Epidermal melanocyte (primary cell): ENCODE data around the gene KLB.
A peak's percentile ranks its signal among the peaks of the same experiment; 100 is the strongest.

Experiments used
- DNase-seq: peaks from one replicate; pipeline ENCODE4 v3.0.0; 2011; ENCODE audit warnings: low spot score; ENCODE audit not compliant: insufficient read length

The KLB gene

GRCh38 chr4:39464886-39465501, 58.3 kb downstream of the KLB start:
- DNase-seq: no peak

- no peak for DNase-seq
Measured at GRCh38 chr4:39466747-39467146, 60.0 kb downstream of the KLB start.

GRCh38 chr4:39467464-39467863, 60.7 kb downstream of the KLB start:
- no peak for DNase-seq

- peak; percentile 17 for DNase-seq
Measured at GRCh38 chr4:39469429-39470077, 62.8 kb downstream of the KLB start.

GRCh38 chr4:39470402-39470801, 63.7 kb downstream of the KLB start:
- DNase-seq: no peak

DNA sequence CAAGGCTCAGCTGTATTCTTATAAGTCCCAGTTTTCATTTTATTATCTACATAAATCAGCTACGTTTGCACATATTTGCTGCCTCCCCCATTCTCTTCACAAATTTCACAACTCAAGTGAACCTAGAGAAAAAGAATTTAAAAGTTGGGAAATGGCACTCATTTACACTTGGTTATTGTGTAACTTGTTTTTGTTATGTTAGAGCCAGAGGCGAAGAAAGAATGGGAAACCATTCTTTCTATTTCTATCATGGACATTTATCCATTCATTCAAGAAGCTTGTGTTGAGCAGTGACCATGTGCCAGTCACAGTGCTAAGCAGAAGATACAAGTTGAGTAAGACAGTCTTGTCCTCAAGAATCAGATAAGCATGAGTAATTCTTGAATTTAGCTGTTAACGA, 65.7 kb downstream of the KLB start:
- DNase-seq: no peak

GRCh38 chr4:39476187-39476895, 69.6 kb downstream of the KLB start:
- DNase-seq: no peak

GRCh38 chr4:39480251-39480650, 73.5 kb downstream of the KLB start:
- DNase-seq: no peak

GRCh38 chr4:39480902-39481695, 74.4 kb downstream of the KLB start:
- DNase-seq: no peak

DNA sequence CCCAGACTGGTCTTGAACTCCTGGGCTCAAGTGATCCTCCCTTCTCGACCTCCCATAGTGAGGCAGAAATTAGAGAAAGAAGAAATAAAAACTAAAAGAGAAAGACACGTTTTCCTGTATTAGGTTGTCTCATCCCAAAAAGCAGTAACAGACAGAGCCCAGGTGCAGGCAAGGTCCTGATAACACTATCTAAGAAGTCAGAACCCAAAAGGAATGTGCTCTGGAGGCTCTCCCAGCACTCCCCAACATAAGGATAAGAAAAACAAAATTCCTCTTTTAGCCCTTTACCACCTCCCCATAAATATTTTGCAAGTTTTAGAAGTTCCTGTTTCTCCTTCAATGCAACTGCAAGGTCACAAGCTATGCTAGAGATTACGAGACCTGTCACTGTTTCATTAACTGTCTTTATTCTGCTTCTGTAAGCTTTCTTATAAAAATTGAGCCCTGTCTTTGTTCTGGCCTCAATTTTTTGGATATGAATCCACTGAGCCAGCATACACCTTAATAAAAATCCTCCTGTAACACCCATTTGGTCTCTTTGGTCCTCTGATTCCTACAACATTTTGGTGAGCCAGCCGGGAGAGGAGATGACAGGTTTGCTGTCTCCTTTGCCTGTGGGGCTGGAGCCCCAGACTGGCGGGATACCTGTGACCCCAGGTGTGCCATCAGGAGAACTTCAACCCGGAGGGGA, 78.0 kb downstream of the KLB start:
- DNase-seq: no peak

DNA sequence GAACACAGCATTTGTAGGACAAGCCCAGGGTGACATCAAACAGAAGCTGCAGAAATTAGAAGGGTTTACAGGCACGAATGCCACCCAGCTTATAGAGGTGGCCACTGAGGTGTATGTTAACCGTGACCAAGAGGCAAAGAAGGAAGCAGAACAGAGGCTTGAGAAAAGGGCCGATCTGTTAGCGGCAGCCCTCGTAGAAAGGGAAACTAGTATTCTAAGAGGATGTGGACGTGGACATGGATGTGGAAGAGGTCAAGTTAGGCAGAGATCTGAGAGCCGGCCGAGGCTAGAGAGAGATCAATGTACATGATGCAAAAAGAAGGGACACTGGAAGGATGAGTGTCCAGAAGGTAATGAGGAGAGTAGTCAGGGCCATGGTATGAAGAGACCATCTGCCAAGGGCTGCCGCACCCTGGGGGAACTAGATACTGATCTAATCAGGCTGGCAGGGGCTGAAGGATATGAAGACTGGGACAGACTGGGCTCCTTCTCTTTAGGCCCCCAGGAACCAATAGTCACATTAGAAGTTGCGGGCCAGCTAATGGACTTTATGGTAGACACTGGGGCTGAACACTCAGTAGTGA, 79.6 kb downstream of the KLB start:
- no peak for DNase-seq

DNA sequence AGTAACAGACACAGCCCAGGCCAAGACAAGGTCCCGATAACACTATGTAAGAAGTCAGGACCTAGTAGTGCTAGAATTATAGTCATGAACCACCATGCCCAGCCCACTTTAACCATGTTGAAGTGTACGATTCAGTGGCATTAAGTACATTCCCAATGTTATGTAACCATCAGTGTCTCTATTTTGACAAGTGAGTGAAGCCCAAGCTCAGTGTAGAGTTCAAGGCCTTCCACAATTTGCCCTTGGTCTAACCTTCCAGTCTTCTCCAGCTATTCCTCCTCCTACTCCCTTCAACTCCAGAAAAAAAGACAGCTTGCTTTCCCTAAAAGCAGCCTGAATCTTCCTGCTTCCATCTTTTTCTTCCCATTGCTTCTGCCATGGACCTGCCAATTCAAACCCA, 83.6 kb downstream of the KLB start:
- no peak for DNase-seq

DNA sequence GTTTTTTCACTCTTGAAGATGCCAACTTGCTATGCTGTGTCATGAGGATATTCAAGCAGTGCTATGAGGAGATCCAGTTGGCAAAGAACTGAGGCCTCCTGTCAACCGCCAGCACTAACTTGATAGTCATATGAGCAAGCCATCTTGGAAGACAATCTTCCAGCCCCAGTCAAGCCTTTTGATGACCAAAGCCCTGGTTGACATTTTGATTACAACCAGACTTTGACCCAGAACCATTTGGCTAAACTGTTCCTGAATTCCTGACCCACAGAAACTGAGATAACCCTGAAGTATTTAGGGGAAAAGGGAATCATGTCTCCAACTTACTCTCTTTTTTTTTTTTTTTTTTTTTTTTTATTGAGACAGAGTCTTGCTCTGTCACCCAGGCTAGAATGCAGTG, 87.6 kb downstream of the KLB start:
- DNase-seq: no peak

DNA sequence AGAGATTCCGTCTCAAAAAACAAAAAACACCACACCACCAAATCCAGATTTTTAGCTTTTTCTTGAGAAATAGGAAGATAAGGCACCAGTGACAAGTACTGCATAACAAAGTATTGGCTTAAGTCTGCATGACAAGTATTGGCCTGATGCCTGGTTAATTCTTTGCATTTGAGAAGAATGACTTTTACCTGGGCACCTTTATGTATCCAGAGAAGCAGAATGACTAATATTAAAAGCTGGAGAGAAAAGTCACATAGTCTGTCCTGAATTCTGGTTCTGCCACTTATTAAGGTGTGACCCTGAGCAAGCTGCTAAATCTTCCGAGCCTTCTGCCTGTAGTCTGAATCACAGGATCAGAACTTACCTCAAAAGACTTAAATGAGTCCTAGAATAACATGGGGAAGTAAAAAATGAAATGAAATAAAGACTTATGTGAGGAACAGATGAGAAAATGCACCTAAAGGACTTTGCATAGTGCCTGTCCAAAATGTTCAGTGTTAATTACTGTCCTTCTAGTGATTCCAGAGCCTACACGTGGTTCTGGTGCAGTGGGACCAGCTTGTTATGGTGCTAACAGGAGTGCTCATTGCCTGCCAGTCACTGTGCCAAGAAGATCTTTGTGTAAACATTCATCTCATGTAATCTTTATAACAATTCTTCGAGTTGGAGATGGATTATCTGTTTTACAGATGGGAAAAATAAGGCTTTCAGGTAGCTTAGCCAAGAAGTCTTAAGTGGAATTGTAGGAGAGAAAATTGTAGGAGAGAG, 88.9 kb downstream of the KLB start:
- DNase-seq: no peak

- DNase-seq: no peak
Measured at GRCh38 chr4:39497909-39498726, 91.4 kb downstream of the KLB start.

- no peak for DNase-seq
Measured at GRCh38 chr4:39498727-39499020, 91.9 kb downstream of the KLB start.
